ENCODE measurements around the gene IER5L. TPM values are rescaled to one million over a fixed set of nuclear protein-coding genes. Genes with fewer than 3 reads are reported as not detected.
"Not testable (repeated sequence)": the region's sequence is repeated elsewhere in the genome, so short reads cannot be mapped to it uniquely, and the experiment has no call there.

Gene IER5L
- total and polyA plus RNA-seq, 2 donors: 13.3 to 15.2 TPM

DNA sequence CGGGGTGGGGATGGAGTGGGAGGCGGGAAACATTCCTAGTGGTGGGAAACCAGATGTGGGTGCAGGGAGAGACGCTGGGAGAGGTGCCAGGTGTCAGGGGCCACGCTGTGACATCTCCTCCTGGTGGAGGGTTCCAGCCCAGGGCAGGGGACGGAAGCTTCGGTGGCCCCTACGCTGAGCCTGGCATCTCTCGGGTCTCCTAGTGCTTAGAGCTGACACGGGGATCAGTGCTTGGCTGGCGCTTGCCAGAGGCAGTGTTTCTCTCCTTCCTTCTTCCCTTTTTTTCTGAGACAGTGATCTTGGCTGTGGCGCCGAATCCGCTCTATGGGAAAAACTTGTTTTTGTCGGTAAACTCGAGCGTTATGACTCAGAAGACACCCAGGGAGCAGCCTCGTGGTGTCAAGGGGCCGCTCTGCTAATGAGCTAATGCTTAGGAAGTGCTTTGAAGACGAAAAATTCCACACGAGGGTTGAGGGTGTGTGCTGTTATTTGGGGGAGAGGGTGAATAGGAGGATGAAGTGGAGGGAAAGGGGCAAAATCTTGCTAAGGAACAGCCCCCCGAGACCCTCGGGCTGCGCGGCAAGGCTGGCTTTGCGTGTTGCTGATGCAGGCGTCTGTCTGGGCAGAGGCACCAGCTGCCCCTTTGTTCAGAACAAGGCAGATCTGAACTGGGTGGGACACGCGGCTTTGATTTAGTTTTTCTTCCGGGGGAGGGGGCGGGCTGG is 20.4 kb upstream of the IER5L start:
- no peaks in the 10 kb centered on the region for H3K36me3 ChIP-seq (ENCODE audit: insufficient read depth)
- no peak for DNase-seq (ENCODE audit: extremely low spot score)
- no peak overlapping the region for H3K4me3 ChIP-seq (ENCODE audit: low read depth, low read length)
- 27% methylated on average over 30 of the region's 30 CpGs for WGBS
- no peaks in the 10 kb centered on the region for H3K4me1 ChIP-seq (ENCODE audit: insufficient read depth)
- no peak overlapping the region for H3K27ac ChIP-seq (ENCODE audit: low read depth)

DNA sequence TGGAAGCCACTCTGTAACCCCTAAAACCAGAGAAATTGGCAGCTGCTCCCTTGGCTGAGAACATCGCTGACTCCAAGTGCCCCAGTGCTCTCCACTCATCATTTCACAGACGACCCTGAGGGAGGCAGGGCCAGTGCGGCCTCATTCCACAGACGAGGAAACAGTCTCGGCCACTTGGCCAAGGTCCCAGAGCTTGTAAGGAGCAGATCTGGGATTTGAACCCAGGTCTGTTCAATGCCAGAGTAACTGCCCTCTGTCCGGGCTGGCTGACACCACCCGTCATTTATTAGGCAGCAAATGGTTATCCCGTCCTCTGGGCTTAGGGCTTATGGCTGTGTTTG is 19.9 kb upstream of the IER5L start:
- no peak overlapping the region for H3K4me3 ChIP-seq (ENCODE audit: low read depth, low read length)
- H3K27ac ChIP-seq (ENCODE audit: low read depth): no peak overlapping the region
- H3K36me3 ChIP-seq (ENCODE audit: insufficient read depth): no peaks in the 10 kb centered on the region
- DNase-seq (ENCODE audit: extremely low spot score): no peak
- WGBS: 20% methylated on average over 8 of the region's 8 CpGs
- H3K4me1 ChIP-seq (ENCODE audit: insufficient read depth): no peaks in the 10 kb centered on the region

DNA sequence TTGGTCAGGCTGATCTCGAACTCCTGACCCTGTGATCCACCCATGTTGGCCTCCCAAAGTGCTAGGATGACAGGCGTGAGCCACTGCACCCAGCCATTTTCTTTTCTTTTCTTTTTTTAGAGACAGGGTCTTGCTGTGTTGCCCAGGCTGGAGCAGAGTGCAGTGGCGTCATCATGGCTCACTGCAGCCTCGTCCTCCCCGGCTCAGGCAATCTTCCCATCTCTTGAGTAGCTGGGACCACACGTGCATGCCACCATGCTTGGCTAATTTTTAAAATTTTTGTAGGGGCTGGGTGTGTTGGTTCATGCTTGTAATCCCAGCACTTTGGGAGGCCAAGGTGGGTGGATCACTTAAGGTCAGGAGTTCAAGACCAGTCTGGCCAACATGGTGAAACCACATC is 19.0 kb upstream of the IER5L start:
- H3K27ac ChIP-seq (ENCODE audit: low read depth); H3K4me1 ChIP-seq (ENCODE audit: insufficient read depth); DNase-seq (ENCODE audit: extremely low spot score); H3K4me3 ChIP-seq (ENCODE audit: low read depth, low read length); H3K36me3 ChIP-seq (ENCODE audit: insufficient read depth): not testable (repeated sequence)
- 96% methylated on average over 6 of the region's 6 CpGs for WGBS

DNA sequence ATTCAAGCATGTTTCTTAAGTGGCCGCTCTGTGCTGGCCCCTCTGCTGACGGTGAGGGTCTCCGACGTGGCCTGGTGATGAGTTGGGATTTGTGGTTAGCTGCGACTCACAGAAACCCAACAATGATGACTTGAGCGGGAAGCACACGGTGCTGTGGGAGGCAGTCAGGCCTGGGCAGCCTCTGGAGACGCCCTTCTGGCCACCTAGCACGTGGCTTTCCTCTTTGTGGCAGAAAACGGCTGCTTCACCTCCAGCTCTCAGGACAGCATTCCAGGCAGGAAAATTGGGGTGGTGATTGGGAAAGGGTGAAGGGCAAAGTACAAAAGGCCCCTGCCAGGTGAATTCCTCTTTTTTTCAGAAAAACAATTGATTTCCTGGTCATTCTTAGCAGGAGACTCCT is 17.5 kb upstream of the IER5L start:
- H3K36me3 ChIP-seq (ENCODE audit: insufficient read depth): no peaks in the 10 kb centered on the region
- WGBS: 94% methylated on average over 10 of the region's 10 CpGs
- no peaks in the 10 kb centered on the region for H3K4me1 ChIP-seq (ENCODE audit: insufficient read depth)
- DNase-seq (ENCODE audit: extremely low spot score): no peak
- H3K27ac ChIP-seq (ENCODE audit: low read depth): no peak overlapping the region
- H3K4me3 ChIP-seq (ENCODE audit: low read depth, low read length): no peak overlapping the region

DNA sequence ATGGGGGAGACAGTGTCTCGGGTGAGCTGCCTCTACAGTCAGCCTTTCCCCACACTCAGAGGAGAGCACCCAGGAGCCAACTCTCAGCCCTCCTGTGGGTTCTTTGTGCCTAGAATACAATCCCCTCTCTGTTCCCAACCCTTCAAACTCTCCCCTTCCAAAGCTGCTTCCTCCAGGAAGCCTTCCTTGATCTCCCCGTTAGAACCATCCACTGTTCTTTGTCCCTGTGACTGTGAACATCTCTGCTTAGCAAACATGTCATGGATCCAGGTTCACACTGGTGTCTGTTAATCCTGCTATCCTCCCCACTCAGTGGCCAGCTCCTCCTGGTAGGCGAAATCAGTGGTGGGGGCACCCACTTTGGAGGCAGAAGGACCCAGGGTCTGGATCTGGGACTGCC is 16.2 kb upstream of the IER5L start:
- no peak for DNase-seq (ENCODE audit: extremely low spot score)
- H3K4me1 ChIP-seq (ENCODE audit: insufficient read depth): no peaks in the 10 kb centered on the region
- WGBS: 48% methylated on average over 3 of the region's 3 CpGs
- no peak overlapping the region for H3K4me3 ChIP-seq (ENCODE audit: low read depth, low read length)
- H3K27ac ChIP-seq (ENCODE audit: low read depth): no peak overlapping the region
- no peaks in the 10 kb centered on the region for H3K36me3 ChIP-seq (ENCODE audit: insufficient read depth)

DNA sequence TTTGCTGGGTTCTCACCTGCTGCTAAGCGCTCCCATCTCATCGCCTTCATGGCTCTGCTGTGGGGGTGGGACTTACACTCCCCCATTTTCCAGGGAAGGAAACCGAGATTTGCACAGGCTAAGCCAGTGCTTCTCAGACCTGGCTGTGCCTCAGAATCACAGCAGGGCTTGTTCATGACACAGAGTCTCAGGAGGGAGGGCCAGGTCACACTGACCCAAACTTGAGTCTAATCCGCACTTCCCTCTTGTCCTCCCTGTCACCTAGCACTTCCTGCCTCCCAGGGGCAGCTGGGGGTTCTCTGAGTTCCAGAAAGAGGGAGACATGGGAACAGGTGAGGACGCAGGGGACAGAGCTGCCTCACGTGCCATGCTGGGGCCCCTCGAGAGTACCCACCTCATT is 15.6 kb upstream of the IER5L start:
- Histone ChIP-seq H3K4me3 (ENCODE audit: low read depth, low read length) (no peak overlapping the region), H3K27ac (ENCODE audit: low read depth) (no peak overlapping the region), H3K4me1 (ENCODE audit: insufficient read depth) (no peaks in the 10 kb centered on the region), H3K36me3 (ENCODE audit: insufficient read depth) (no peaks in the 10 kb centered on the region)
- WGBS: 85% methylated on average over 7 of the region's 7 CpGs
- no peak for DNase-seq (ENCODE audit: extremely low spot score)

DNA sequence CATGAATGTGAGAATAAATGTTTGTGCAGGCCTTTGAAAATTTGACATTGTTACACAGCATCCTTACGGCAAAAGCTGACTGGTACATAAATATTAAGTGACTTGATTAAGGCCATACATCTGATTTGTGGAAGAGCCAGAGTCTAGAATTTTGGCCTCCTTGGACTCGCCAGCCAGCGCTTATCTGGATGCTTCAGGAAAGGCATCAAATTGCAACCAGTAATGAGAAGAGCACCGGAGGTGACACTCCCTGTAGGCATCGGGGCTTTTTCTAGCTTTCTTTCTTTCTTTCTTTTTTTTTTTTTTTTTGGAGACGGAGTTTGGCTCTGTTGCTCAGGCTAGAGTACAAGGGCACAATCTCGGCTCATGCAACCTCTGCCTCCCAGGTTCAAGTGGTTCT is 13.2 kb upstream of the IER5L start:
- 95% methylated on average over 7 of the region's 7 CpGs for WGBS
- no peak for DNase-seq (ENCODE audit: extremely low spot score)
- Histone ChIP-seq H3K4me1 (ENCODE audit: insufficient read depth) (no peaks in the 10 kb centered on the region), H3K36me3 (ENCODE audit: insufficient read depth) (no peaks in the 10 kb centered on the region), H3K4me3 (ENCODE audit: low read depth, low read length) (no peak overlapping the region), H3K27ac (ENCODE audit: low read depth) (no peak overlapping the region)

DNA sequence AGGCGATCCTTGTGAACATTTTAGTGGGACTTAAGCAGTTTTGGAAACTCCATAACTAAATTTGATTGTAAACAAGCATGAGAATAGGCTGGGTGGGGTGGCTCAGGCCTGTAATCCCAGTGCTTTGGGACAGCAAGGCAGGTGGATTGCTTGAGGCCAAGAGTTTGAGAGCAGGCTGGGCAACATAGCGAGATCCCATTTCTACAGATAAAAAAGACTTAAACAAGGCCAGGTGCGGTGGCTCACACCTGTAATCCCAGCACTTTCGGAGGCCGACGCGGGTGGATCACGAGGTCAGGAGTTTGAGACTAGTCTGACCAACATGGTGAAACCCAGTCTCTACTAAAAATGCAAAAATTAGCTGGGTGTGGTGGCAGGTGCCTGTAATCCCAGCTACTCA is 11.9 kb upstream of the IER5L start:
- H3K36me3 ChIP-seq (ENCODE audit: insufficient read depth); H3K4me3 ChIP-seq (ENCODE audit: low read depth, low read length); H3K27ac ChIP-seq (ENCODE audit: low read depth); DNase-seq (ENCODE audit: extremely low spot score); H3K4me1 ChIP-seq (ENCODE audit: insufficient read depth): not testable (repeated sequence)
- 97% methylated on average over 8 of the region's 8 CpGs for WGBS

DNA sequence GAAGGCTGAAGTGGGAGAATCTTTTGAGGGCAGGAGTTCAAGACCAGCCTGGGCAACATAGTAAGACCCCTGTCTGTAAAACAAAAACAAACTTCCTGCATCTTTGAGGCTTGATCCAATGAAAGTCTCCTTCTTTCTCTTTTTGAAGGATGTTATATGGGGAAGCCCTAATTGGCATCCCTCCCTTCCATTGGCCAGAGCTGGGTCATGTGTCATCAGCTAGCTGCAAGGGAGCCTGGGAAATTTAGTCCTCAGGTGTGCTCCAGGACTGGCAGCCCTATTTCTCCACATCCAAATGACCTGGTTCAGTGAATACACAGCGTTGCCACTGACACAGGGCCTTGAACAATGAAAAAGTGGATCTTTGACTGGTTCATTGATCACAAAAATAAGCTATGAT is 9.0 kb upstream of the IER5L start:
- WGBS: 92% methylated on average over 1 of the region's 1 CpG
- no peak for DNase-seq (ENCODE audit: extremely low spot score)
- no peaks in the 10 kb centered on the region for H3K36me3 ChIP-seq (ENCODE audit: insufficient read depth)

DNA sequence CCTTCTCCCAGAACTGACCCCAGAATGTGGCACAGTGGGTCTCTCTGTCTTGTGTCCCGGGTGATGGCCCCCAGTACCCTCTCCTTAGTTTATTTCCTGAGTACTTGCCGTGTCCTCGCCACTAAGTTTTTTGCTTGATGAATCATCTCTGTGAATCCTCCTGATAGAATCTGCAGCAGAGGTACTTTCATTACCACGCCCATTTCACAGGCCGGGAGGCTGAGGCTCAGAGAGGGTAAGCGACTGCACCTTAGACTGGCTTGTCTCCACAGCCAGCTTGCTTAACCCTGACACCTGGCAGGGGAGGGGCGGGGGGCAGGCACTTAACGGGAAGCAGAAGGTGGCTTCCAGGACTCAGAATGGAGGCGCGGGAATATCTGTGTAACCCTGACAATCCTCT is 7.9 kb upstream of the IER5L start:
- Histone ChIP-seq H3K4me3 (ENCODE audit: low read depth, low read length) (no peak overlapping the region), H3K36me3 (ENCODE audit: insufficient read depth) (no peaks in the 10 kb centered on the region), H3K27ac (ENCODE audit: low read depth) (no peak overlapping the region), H3K4me1 (ENCODE audit: insufficient read depth) (no peaks in the 10 kb centered on the region)
- DNase-seq (ENCODE audit: extremely low spot score): no peak
- 78% methylated on average over 10 of the region's 10 CpGs for WGBS

More for the DNA sequence above, 9.0 kb upstream of the IER5L start:
- Histone ChIP-seq H3K4me3 (ENCODE audit: low read depth, low read length) (no peak overlapping the region), H3K4me1 (ENCODE audit: insufficient read depth) (no peaks in the 10 kb centered on the region), H3K27ac (ENCODE audit: low read depth) (no peak overlapping the region)

DNA sequence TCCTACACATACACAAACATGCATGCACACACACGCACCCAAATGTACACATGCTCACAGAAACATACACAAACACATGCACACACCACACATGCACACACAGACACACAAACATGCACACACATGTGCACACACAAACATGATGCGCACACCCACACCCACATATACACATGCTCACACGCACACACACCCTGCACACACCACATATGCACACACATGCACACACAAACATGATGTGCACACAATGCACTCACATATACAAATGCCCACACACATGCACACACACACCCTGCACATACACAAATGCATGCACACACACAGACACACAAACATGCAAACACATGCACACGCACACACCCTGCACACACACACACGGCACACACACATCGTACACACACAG is 7.3 kb upstream of the IER5L start:
- no peak overlapping the region for H3K27ac ChIP-seq (ENCODE audit: low read depth)
- 95% methylated on average over 6 of the region's 6 CpGs for WGBS

DNA sequence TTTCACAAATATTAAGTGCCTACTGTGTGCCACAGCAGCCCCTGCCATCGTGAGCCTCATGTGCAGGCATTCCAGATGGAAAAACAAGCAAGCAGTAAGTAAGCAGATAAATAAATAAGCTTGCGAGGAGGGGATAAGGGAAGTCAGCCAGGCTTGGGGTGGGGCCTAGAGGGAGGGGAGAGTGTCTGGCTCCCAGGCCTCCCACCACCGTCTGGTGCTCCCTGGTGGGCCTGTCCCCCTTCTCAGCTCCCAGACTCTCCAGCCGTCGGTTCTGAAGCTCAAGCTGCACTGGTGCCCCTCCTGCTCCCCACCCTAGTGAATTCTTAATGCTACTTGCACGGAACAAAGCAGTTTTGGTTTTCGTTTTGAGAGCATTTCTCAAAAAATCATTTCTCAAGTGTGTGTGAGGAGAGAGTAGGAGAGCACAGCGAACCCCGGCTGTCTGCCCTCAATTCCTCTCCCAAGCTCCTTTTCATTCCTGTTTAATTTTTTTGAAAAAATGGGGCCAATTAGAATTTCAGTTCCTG is 6.6 kb upstream of the IER5L start:
- WGBS: 51% methylated on average over 9 of the region's 9 CpGs
- no peaks in the 10 kb centered on the region for H3K4me1 ChIP-seq (ENCODE audit: insufficient read depth)
- H3K27ac ChIP-seq (ENCODE audit: low read depth): no peak overlapping the region

More for the DNA sequence above, 7.3 kb upstream of the IER5L start:
- Histone ChIP-seq H3K4me3 (ENCODE audit: low read depth, low read length) (no peak overlapping the region), H3K36me3 (ENCODE audit: insufficient read depth) (no peaks in the 10 kb centered on the region), H3K4me1 (ENCODE audit: insufficient read depth) (no peaks in the 10 kb centered on the region)
- no peak for DNase-seq (ENCODE audit: extremely low spot score)

DNA sequence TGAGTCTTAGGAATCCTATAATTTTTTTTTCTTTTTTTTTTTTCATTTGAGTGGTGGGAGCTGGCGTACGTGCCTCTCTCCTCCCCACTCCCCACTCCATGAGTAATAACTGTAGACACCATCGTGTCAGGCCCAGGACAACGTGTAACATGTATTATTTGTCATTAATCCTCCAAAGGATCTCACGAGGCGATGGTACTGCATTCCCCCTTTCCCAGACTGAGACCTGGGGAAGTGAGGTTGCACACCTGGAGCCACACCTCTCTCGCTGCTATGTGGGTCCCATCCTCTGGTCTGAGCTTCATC is 6.1 kb upstream of the IER5L start:
- WGBS: 74% methylated on average over 7 of the region's 7 CpGs
- Histone ChIP-seq H3K4me1 (ENCODE audit: insufficient read depth) (no peaks in the 10 kb centered on the region), H3K4me3 (ENCODE audit: low read depth, low read length) (no peak overlapping the region), H3K27ac (ENCODE audit: low read depth) (no peak overlapping the region), H3K36me3 (ENCODE audit: insufficient read depth) (no peaks in the 10 kb centered on the region)
- no peak for DNase-seq (ENCODE audit: extremely low spot score)

More for the DNA sequence above, 6.6 kb upstream of the IER5L start:
- DNase-seq (ENCODE audit: extremely low spot score): no peak
- Histone ChIP-seq H3K36me3 (ENCODE audit: insufficient read depth) (no peaks in the 10 kb centered on the region), H3K4me3 (ENCODE audit: low read depth, low read length) (no peak overlapping the region)

DNA sequence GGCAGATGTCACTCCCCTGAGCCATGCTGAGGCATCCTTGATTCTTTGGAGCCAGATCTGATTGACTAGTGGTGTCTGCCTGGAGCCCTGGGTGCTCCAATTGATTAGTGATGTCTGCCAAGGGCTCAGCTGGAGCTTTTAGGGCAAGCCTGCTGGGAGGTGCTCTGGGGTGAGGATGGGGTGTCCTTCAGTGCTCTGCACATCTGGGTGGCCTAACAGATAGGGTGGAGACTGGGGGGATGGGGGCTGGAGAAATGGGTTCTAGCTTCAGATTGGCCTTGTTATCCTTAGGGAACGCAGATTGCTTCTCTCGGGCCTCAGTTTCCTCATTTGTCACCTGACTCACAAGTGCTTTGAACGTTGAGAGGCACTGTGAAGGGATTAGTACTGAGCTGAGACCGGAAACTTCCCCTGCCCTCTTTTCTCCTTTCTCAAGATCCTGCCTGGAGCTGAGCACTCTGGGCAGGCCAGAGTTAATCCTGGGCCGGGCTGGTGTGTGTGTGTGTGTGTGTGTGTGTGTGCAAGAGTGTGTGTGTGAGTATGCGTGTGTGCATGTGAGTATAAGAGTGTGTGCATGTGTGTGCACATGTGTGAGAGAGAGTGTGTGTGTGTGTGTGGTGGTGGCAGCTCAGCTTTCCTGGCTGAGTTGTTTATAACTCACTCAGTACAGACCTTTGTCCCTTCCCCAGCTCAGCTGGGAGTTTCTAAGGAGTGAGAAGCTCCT is 5.6 kb upstream of the IER5L start:
- Histone ChIP-seq H3K27ac (ENCODE audit: low read depth) (no peak overlapping the region), H3K36me3 (ENCODE audit: insufficient read depth) (no peaks in the 10 kb centered on the region), H3K4me1 (ENCODE audit: insufficient read depth) (no peaks in the 10 kb centered on the region), H3K4me3 (ENCODE audit: low read depth, low read length) (no peak overlapping the region)
- 62% methylated on average over 6 of the region's 6 CpGs for WGBS
- no peak for DNase-seq (ENCODE audit: extremely low spot score)
